CD4-positive, CD25-positive, alpha-beta regulatory T cell (primary cell): ENCODE data around the gene MTMR6. TPM values are rescaled to one million over a fixed set of nuclear protein-coding genes. Genes with fewer than 3 reads are reported as not detected.

ENCODE experiments used
- ATAC-seq, 2 donors: fragments of 150-1000 bp; cut with Tn5 transposase; one replicate each; pipeline ENCODE4 v1.10.0; 2021; ENCODE audit warnings: low read depth in 2 of 2, moderate number of reproducible peaks in 2 of 2, moderate library complexity in 1 of 2
- DNase-seq, 3 donors: peaks; one replicate each; pipeline versions ENCODE4 v3.0.0 to v3.0.0-alpha.2; 2012 to 2022; ENCODE audit warnings: mixed read lengths in 1 of 3
- H3K27ac ChIP-seq: one replicate; pipeline ENCODE4 v1.7.0; 2013; ENCODE audit warnings: mild to moderate bottlenecking, low read length; ENCODE audit not compliant: insufficient read depth, poor library complexity, severe bottlenecking
- H3K27me3 ChIP-seq: one replicate; pipeline ENCODE4 v1.7.0; 2013; ENCODE audit warnings: low read length; ENCODE audit not compliant: control insufficient read depth, insufficient read depth
- H3K36me3 ChIP-seq: one replicate; pipeline ENCODE4 v1.7.0; 2013; ENCODE audit warnings: mild to moderate bottlenecking, low read length, moderate library complexity; ENCODE audit not compliant: control insufficient read depth, insufficient read depth
- H3K4me1 ChIP-seq: 2 replicates; pipeline ENCODE4 v1.7.0; 2013; ENCODE audit warnings: mild to moderate bottlenecking, low read length; ENCODE audit not compliant: insufficient read depth, control insufficient read depth, poor library complexity, severe bottlenecking
- H3K4me3 ChIP-seq: one replicate; pipeline ENCODE4 v1.7.0; 2013; ENCODE audit warnings: low read depth, mild to moderate bottlenecking, low read length, moderate library complexity
- H3K9me3 ChIP-seq, 2 experiments: 1 replicate in 1 of 2; 2 replicates in 1 of 2; pipeline ENCODE4 v1.7.0; 2013; ENCODE audit warnings: low read length in 2 of 2, mild to moderate bottlenecking in 1 of 2, moderate library complexity in 1 of 2; ENCODE audit not compliant: control insufficient read depth in 2 of 2
- H3K27ac Mint-ChIP-seq, 3 donors: one replicate each; pipeline ENCODE4 v1.8.0; 2020 to 2022; ENCODE audit warnings: mild to moderate bottlenecking in 3 of 3, mixed read lengths in 3 of 3, moderate library complexity in 2 of 3
- H3K27me3 Mint-ChIP-seq: one replicate; pipeline ENCODE4 v1.8.0; 2022; ENCODE audit warnings: mild to moderate bottlenecking, mixed read lengths
- H3K36me3 Mint-ChIP-seq: one replicate; pipeline ENCODE4 v1.8.0; 2020; ENCODE audit warnings: mixed read lengths
- H3K4me1 Mint-ChIP-seq, 4 donors: one replicate each; pipeline ENCODE4 v1.8.0; 2020 to 2022; ENCODE audit warnings: mixed read lengths in 4 of 4, mild to moderate bottlenecking in 1 of 4
- H3K4me3 Mint-ChIP-seq, 4 donors: one replicate each; pipeline ENCODE4 v1.8.0; 2020 to 2022; ENCODE audit warnings: mild to moderate bottlenecking in 4 of 4, mixed read lengths in 4 of 4, moderate library complexity in 3 of 4
- H3K9me3 Mint-ChIP-seq, 7 donors: one replicate each; pipeline ENCODE4 v1.8.0; 2020 to 2022; ENCODE audit warnings: mixed read lengths in 7 of 7, mild to moderate bottlenecking in 3 of 7, moderate library complexity in 2 of 7
- polyA plus RNA-seq, 4 donors: library from polyadenylated mRNA; unstranded; fragments of 300-500 nt; fragmentation: Illumina TruSeq; gene quantifications; one replicate each; pipeline ENCODE4 v1.2.3, GENCODE V29; 2021
- total RNA-seq: library from RNA; stranded (reverse); gene quantifications from one replicate; pipeline ENCODE4 v1.2.3, GENCODE V29; 2022

Gene MTMR6
- total and polyA plus RNA-seq, 5 donors from 2014 or later = 16.8 to 35.0 (median 21.8) TPM

DNA sequence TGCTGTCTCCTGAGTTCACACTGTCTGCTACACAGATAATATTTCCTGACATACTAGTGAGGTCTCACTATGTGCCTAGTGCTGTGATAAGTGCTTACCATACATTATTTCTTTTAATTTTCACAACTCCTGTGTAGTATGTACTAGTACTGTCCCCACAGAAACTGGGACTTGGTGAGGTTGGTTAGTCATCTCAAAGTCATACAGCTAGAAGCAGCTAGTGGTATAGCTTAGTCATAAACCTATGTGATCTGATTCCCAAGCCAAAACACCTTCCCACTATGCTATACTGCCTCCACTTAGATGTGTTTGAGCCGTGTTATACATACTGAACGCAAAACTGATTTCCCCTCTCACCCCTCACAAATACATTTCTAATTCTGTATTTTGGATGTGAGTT lies 10.5 kb downstream of the MTMR6 start:
- Histone ChIP-seq H3K27ac (no peak overlapping the region), H3K36me3 (peaks cover 17% of the 10 kb centered on the region), H3K9me3 (no peaks in the 10 kb centered on the region), H3K27me3 (no peaks in the 10 kb centered on the region), H3K4me1 (peaks cover 5% of the 10 kb centered on the region), H3K4me3 (no peak overlapping the region)
- Mint-ChIP-seq H3K4me1 (peaks cover 40 to 57% (median 51%) of the 10 kb centered on the region in 4 donors), H3K27me3 (no peaks in the 10 kb centered on the region), H3K4me3 (no peak overlapping the region), H3K36me3 (peaks cover 11% of the 10 kb centered on the region), H3K9me3 (no peaks in the 10 kb centered on the region), H3K27ac (no peak overlapping the region)
- ATAC-seq = peak; percentile 34 to 53
- DNase-seq = peak in 1 of 3 donors; percentile 9

DNA sequence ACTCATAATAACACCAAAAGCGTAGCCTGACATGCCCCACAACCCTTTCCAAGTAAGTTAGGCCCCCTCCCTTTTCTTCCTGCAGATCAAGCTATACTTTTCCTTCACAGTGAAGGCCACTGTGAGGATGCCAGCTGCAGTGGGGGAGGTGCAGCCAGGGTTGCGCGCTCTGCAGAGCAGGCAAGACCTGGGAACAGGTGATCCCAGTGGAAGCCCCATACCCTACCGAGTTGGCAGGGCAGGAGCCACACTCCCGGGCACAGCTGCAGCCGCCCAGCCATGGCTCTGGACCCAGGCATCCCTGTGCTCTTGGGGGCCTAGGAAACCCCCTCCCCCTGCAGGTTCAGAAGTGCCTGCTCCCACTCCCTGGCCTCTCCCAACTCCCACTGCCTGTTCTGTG lies 18.7 kb downstream of the MTMR6 start:
- DNase-seq (no peak), ATAC-seq (no peak)
- Histone ChIP-seq H3K27me3 (no peaks in the 10 kb centered on the region), H3K4me3 (no peak overlapping the region), H3K27ac (no peak overlapping the region), H3K4me1 (no peaks in the 10 kb centered on the region), H3K9me3 (no peaks in the 10 kb centered on the region), H3K36me3 (peaks cover 53% of the 10 kb centered on the region)
- peaks cover 15 to 29% (median 20%) of the 10 kb centered on the region in 4 donors for H3K4me1 Mint-ChIP-seq
- peaks cover 34% of the 10 kb centered on the region for H3K36me3 Mint-ChIP-seq
- H3K27ac Mint-ChIP-seq = peak overlapping the region; percentile 5 to 78 (median 13)
- no peak overlapping the region for H3K4me3 Mint-ChIP-seq
- no peaks in the 10 kb centered on the region for H3K9me3 Mint-ChIP-seq
- no peaks in the 10 kb centered on the region for H3K27me3 Mint-ChIP-seq

DNA sequence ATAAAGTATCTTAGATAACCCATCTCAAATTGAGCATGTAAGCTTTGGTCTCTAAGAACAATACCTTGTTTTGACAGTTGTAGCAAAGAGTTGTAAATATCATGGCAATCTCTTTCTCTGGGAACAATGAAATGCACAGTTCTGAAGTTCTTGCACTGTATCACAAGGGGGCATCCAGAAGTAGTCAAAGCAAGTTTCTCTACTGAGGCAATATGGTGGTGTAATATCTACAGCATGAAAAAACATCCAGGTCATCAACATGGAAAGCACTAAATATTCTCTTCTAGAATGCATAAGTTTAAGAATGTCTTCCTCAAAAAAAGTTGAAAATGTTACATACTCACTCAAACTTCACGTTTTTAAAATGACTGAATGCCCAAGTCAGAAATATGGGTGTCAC lies 19.6 kb downstream of the MTMR6 start:
- Histone ChIP-seq H3K4me1 (no peaks in the 10 kb centered on the region), H3K27me3 (no peaks in the 10 kb centered on the region), H3K4me3 (no peak overlapping the region), H3K9me3 (no peaks in the 10 kb centered on the region), H3K36me3 (peaks cover 57% of the 10 kb centered on the region), H3K27ac (no peak overlapping the region)
- H3K9me3 Mint-ChIP-seq = no peaks in the 10 kb centered on the region
- H3K27me3 Mint-ChIP-seq = no peaks in the 10 kb centered on the region
- no peak overlapping the region for H3K4me3 Mint-ChIP-seq
- H3K27ac Mint-ChIP-seq = peak overlapping the region in 2 of 3 donors; percentile 5 to 13
- peak in 1 of 3 donors; percentile 30 for DNase-seq
- peaks cover 34% of the 10 kb centered on the region for H3K36me3 Mint-ChIP-seq
- peaks cover 15 to 29% (median 20%) of the 10 kb centered on the region in 4 donors for H3K4me1 Mint-ChIP-seq
- peak; percentile 64 to 66 for ATAC-seq

DNA sequence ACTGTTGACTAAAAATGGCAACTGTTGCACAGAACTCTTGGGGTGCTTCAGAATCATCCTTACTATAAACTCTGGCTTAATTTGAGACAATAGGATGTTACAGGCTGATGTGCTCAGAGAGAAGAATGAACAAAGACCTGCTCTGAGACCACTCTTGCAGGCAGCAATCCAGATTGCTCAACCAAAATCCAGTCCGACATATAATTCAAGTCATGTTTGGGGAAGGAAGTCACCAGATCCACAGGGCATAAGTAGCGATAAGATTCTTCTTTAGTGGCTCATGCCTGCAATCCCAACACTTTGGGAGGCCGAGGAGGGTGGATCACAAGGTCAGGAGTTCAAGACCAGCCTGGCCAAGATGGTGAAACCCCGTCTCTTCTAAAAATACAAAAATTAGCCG lies 20.6 kb downstream of the MTMR6 start:
- no peaks in the 10 kb centered on the region for H3K9me3 ChIP-seq
- ATAC-seq = no peak

DNA sequence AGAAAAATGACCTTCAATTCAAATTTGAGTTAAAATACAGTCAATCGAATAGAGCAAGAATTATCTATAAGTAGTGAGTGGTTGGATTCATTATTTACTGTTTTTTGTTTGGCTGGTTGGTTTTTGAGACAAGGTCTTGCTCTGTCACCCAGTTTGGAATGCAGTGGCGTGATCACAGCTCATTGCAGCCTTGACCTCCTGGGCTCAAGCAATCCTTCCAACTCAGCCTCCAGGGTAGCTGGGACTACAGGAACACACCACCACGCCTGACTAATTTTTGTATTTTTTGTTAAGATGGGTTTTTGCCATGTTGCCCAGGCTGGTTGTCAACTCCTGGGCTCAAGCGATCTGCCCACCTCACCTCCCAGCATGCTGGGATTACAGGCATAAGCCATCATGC lies 25.0 kb downstream of the MTMR6 start:
- ATAC-seq = no peak
- Mint-ChIP-seq H3K27ac (no peak overlapping the region), H3K27me3 (no peaks in the 10 kb centered on the region), H3K9me3 (no peaks in the 10 kb centered on the region), H3K4me1 (peaks cover 0 to 11% (median under 1%) of the 10 kb centered on the region in 4 donors), H3K4me3 (no peak overlapping the region), H3K36me3 (peaks cover 32% of the 10 kb centered on the region)
- Histone ChIP-seq H3K27me3 (no peaks in the 10 kb centered on the region), H3K27ac (no peak overlapping the region), H3K4me3 (no peak overlapping the region), H3K36me3 (peaks cover 78% of the 10 kb centered on the region), H3K9me3 (no peaks in the 10 kb centered on the region), H3K4me1 (no peaks in the 10 kb centered on the region)
- DNase-seq = no peak

More for the DNA sequence above, 20.6 kb downstream of the MTMR6 start:
- no peak overlapping the region for H3K4me3 Mint-ChIP-seq
- H3K4me1 ChIP-seq = no peaks in the 10 kb centered on the region
- H3K4me1 Mint-ChIP-seq = peaks cover 15 to 27% (median 20%) of the 10 kb centered on the region in 4 donors
- no peaks in the 10 kb centered on the region for H3K27me3 ChIP-seq
- DNase-seq = no peak
- H3K36me3 Mint-ChIP-seq = peaks cover 34% of the 10 kb centered on the region
- no peaks in the 10 kb centered on the region for H3K27me3 Mint-ChIP-seq
- H3K36me3 ChIP-seq = peaks cover 57% of the 10 kb centered on the region
- H3K4me3 ChIP-seq = no peak overlapping the region
- H3K27ac Mint-ChIP-seq = peak overlapping the region in 1 of 3 donors; percentile 36
- H3K9me3 Mint-ChIP-seq = no peaks in the 10 kb centered on the region
- H3K27ac ChIP-seq = no peak overlapping the region

DNA sequence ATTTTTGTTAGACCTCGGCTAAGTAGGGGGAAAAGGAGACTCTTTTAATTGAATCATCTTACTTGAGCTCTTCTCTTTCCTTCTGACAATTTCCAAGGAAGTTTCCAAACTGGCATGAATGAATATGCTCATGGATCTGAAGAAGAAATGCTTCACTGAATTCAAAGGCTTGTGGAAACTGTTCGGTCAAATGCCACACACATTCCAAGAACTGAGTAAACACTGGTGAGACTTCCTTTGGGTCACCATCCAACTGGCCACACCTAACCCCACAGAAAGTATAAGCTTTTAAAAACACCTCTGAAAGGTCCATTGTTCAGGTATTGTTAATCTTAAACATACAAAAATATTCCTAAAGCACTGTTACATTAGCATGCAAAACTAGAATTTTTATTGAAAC lies 33.6 kb downstream of the MTMR6 start:
- H3K36me3 ChIP-seq = peaks cover 94% of the 10 kb centered on the region
- DNase-seq = no peak
- Mint-ChIP-seq H3K27ac (peak overlapping the region in 1 of 3 donors; percentile 38), H3K4me1 (peaks cover 0 to 7% (median 3%) of the 10 kb centered on the region in 4 donors), H3K36me3 (peaks cover 47% of the 10 kb centered on the region), H3K4me3 (no peak overlapping the region), H3K9me3 (no peaks in the 10 kb centered on the region), H3K27me3 (no peaks in the 10 kb centered on the region)
- no peaks in the 10 kb centered on the region for H3K9me3 ChIP-seq
- H3K27ac ChIP-seq = no peak overlapping the region
- no peaks in the 10 kb centered on the region for H3K4me1 ChIP-seq
- no peak overlapping the region for H3K4me3 ChIP-seq
- no peaks in the 10 kb centered on the region for H3K27me3 ChIP-seq
- no peak for ATAC-seq

DNA sequence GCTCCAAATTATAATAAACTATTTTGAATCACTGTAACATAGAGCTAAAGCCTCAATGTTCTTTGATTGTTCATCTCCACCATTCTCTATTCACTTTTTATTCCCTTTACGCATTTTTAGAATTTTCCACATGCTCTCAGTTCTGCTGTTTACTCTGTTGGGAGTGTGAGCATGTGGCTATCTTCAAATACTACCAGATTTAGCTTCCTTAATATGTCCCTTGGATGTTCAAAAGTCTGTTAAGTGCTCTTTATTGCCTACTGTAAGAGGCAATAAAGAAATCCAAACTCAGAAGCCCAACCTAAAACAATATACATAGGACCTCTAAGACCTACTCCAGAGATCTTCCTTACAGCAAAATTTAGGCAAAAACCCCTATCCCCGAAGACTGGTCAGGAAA lies 34.5 kb downstream of the MTMR6 start:
- no peaks in the 10 kb centered on the region for H3K27me3 ChIP-seq
- H3K4me1 ChIP-seq = no peaks in the 10 kb centered on the region
- H3K4me1 Mint-ChIP-seq = peaks cover 0 to 7% (median 2%) of the 10 kb centered on the region in 4 donors
- DNase-seq (no peak), ATAC-seq (no peak)
- H3K36me3 ChIP-seq = peaks cover 92% of the 10 kb centered on the region
- no peaks in the 10 kb centered on the region for H3K9me3 Mint-ChIP-seq
- H3K4me3 ChIP-seq = no peak overlapping the region
- no peaks in the 10 kb centered on the region for H3K9me3 ChIP-seq
- peak overlapping the region in 1 of 4 donors; percentile 23 for H3K4me3 Mint-ChIP-seq
- no peak overlapping the region for H3K27ac ChIP-seq
- H3K27ac Mint-ChIP-seq = no peak overlapping the region
- no peaks in the 10 kb centered on the region for H3K27me3 Mint-ChIP-seq
- peaks cover 46% of the 10 kb centered on the region for H3K36me3 Mint-ChIP-seq

DNA sequence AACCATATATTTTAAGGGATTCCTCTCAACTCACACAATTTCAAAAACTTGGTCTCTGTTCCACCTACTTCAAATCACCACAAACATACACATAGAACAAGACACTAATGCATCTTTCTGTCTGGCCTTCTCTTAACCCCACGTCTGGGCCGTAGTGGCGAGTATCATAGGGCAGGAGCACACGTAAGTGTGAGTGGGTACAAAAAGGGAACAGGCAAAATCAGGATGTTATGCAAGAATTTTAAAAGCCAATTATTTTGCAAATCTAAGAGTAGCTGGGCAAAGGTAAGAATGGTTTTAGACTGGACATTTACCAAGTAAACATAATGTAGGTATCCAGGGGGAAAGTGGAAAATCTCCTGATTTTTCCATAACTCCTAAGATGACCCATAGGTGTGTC lies 35.1 kb downstream of the MTMR6 start:
- Histone ChIP-seq H3K4me1 (no peaks in the 10 kb centered on the region), H3K4me3 (no peak overlapping the region), H3K27ac (no peak overlapping the region), H3K27me3 (no peaks in the 10 kb centered on the region), H3K9me3 (no peaks in the 10 kb centered on the region), H3K36me3 (peaks cover 87% of the 10 kb centered on the region)
- Mint-ChIP-seq H3K4me3 (no peak overlapping the region), H3K9me3 (no peaks in the 10 kb centered on the region), H3K36me3 (peaks cover 41% of the 10 kb centered on the region), H3K27me3 (no peaks in the 10 kb centered on the region), H3K27ac (no peak overlapping the region), H3K4me1 (peaks cover 0 to 7% (median under 1%) of the 10 kb centered on the region in 4 donors)
- DNase-seq = no peak
- no peak for ATAC-seq
